Astrocyte of the spinal cord (primary cell): ENCODE results near the gene RREB1.

Source experiments
- DNase-seq: peaks from one replicate; pipeline ENCODE4 v3.0.0; 2011; ENCODE audit warnings: low read depth, low spot score
- H3K4me3 ChIP-seq: 2 replicates; pipeline ENCODE4 v1.5.1; 2011; ENCODE audit warnings: low read depth, mild to moderate bottlenecking, low read length, moderate library complexity
- in situ Hi-C: cut with HindIII; loops from 2 replicates; pipeline ENCODE4 v1.10.0; 2017; ENCODE audit warnings: low sequenced_read_pairs
- TF ChIP-seq, protein P1 (sequence below): IDR thresholded peaks from 2 replicates; pipeline ENCODE4 v1.5.1; 2012; ENCODE audit warnings: low read depth, mild to moderate bottlenecking, low read length, inconsistent platforms

Gene RREB1

GRCh38 chr6:7073082-7073820 is 34.5 kb upstream of the RREB1 start:
- H3K4me3 ChIP-seq = no peak overlapping the region
- TF ChIP-seq, protein P1, sequence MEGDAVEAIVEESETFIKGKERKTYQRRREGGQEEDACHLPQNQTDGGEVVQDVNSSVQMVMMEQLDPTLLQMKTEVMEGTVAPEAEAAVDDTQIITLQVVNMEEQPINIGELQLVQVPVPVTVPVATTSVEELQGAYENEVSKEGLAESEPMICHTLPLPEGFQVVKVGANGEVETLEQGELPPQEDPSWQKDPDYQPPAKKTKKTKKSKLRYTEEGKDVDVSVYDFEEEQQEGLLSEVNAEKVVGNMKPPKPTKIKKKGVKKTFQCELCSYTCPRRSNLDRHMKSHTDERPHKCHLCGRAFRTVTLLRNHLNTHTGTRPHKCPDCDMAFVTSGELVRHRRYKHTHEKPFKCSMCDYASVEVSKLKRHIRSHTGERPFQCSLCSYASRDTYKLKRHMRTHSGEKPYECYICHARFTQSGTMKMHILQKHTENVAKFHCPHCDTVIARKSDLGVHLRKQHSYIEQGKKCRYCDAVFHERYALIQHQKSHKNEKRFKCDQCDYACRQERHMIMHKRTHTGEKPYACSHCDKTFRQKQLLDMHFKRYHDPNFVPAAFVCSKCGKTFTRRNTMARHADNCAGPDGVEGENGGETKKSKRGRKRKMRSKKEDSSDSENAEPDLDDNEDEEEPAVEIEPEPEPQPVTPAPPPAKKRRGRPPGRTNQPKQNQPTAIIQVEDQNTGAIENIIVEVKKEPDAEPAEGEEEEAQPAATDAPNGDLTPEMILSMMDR = no peak
- in situ Hi-C loops = no loop called here
- no peak for DNase-seq

GRCh38 chr6:7073821-7074525 is 33.8 kb upstream of the RREB1 start:
- TF ChIP-seq, protein P1 = no peak
- DNase-seq = no peak
- H3K4me3 ChIP-seq = no peak overlapping the region
- in situ Hi-C loops = no loop called here

DNA sequence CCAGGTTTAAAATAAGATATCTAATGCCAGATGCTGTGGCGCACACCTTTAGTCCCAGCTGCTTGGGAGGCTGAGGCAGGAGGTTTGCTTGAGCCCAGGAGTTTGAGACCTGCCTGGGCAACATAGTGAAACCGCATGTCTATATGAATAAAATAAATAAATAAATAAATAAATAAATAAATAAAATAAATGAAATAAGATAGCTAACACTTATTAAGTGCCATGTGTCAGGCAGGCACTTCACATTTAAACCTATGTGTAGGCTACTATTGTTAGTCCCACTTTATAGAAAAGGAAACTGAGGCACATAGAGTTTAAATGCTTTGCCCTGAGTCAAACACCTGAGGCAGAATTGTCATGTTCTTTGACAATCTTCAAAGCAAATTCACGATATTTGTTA is 32.9 kb upstream of the RREB1 start:
- DNase-seq = no peak
- in situ Hi-C loops = no loop called here
- TF ChIP-seq, protein P1 = no peak
- no peak overlapping the region for H3K4me3 ChIP-seq

- in situ Hi-C loops = no loop called here
- TF ChIP-seq, protein P1 = no peak
- no peak overlapping the region for H3K4me3 ChIP-seq
- DNase-seq = no peak
Observed at GRCh38 chr6:7075341-7076000, 32.3 kb upstream of the RREB1 start.

DNA sequence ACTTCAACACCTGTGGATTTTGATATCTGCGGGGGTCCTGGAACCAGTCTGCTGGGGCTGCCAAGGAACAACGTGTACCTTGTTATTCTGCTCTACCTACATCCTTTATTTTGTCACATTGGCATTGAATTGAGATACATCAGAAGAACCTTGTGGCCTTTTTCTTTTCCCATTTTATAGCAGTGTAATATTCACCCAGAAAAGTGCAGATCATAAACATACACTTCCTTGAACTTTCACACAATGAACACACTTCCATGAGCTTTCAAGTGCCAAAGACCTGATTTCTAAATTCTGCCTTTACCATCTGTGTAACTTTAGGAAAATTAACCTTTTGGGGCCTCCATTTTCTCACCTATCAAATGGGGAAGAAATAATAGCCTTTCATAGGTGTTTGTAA is 29.9 kb upstream of the RREB1 start:
- TF ChIP-seq, protein P1 = no peak
- no peak for DNase-seq
- in situ Hi-C loops = no loop called here
- H3K4me3 ChIP-seq = no peak overlapping the region

DNA sequence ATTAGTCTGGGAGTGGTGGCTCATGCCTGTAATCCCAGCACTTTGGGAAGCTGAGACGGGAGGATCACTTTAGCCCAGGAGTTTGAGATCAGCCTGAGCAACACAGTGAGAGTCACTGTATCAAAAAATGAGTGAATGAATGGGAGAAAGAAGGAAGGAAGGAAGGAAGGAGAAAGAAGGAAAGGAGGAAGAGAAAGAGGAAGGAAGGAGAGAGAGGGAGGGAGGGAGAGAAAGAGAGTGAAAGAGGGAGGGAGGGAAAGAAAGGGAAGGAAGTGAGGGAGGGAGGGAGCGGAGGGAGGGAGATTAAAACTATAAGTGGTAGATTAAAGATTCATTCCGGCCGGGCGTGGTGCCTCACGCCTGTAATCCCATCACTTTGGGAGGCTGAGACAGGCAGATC is 28.9 kb upstream of the RREB1 start:
- H3K4me3 ChIP-seq = no peak overlapping the region
- in situ Hi-C loops = no loop called here
- TF ChIP-seq, protein P1 = no peak
- DNase-seq = no peak
